ENCODE measurements around the gene PLA2G4C.
"Not testable (repeated sequence)": the region's sequence is repeated elsewhere in the genome, so short reads cannot be mapped to it uniquely, and the experiment has no call there.

The PLA2G4C gene

DNA sequence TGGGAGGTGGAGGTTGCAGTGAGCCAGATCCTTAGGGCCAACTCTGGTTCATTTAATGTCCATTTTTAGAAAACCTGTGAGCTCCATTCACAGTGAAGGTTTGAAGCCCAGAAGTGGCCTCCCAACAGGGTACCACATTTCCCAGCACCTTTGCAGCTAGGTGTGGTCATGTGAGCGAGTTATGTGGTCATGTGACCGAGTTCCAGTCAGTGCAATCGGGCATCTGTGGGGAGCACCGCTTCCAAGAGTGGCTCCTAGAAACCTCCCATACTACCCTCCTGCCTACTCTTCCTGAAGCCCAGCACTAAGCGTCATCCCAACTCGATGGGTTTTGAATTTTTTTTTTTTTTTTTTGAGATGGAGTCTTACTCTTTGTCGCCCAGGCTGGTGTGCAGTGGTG lies 663 bp upstream of the PLA2G4C start:
- no peak for DNase-seq (ENCODE audit: low read depth)

DNA sequence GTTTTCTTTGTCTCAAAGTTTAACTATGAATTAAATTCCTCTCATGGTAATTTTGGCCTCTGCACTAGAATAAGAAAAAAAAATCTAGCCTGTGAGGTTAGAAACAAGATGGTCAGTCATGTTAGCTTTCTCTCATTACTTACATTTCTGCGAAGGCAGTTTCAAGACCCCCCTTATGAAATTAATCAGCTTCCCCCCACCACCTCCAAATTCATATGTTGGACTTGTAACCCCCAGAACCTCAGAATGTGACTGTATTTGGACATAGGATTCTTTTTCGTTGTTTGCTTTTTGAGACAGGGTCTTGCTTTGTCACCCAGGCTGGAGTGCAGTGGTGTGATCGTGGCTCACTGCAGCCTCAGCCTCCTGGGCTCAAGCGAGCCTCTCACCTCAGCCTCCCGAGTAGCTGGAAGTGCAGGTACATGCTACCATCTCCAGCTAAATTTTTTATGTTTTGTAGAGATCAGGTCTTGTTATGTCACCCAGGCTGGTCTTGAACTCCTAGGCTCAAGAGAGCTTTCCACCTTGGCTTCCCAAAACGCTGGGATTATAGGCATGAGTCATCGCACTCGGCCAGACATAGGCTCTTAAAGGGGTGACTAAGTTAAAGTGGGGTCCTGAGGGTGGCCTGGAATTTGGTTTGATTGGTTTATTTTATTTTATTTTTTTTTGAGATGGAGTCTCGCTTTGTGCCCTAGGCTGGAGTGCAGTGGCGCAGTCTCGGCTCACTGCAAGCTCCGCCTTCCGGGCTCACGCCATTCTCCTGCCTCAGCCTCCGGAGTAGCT lies 1.4 kb downstream of the PLA2G4C start:
- DNase-seq (ENCODE audit: low read depth): no peak

DNA sequence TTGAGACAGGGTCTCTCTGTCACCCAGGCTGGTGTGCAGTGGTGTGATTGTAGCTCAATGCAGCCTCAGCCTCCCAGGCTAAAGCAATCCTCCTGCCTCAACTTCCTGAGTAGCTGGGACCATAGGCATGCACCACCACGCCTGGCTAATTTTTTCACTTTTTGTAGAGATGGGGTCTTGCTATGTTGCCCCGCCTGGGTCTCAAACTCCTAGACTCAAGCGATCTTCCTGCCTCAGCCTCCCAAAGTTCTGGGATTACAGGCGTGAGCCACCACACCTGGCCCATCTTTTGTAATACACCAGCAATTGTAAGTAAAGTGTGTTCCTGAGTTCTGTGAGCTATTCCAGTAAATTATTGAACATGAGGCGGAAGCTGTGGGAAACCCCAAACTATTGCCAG lies 6.7 kb downstream of the PLA2G4C start:
- no peak for DNase-seq (ENCODE audit: low read depth)

DNA sequence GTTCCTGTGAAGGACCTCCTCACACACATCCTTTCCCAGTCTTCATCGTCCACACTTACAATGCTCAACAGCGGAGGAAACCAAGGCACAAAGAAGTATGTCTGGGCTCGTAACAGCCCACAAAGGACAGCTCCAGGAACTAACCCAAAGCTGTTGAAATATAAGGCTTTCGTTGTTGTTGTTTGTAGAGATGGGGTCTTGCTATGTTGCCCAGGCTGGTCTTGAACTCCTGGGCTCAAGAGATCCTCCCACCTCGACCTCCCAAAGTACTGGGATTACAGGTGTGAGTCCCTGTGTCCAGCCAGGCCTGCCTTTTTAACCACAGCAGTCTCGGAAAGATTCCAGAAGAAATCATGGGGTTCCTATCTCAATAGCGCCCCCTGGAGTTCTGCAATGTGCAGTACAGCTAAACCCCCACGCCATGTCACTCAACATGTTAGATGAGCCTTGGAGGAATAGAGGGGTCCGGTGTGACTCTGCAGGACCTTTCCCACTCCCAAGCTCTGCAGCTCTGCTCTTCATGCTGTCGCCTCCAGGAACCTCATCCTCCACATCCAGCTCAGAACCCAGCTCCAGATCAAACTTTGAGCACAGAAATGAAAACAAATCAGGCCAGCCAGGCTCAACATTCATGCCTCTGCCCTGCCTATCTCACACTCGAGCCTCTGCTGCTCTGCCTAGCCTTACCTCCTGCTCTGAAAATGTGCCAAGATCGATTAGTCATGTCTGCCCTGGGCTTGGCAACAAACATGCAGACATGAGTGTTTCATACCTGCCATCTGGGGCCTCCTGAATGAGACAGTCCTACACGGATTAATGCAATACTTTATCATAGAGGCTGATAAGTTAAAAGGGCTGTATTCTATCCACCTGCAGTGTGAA lies 7.5 kb downstream of the PLA2G4C start:
- no peak for DNase-seq (ENCODE audit: low read depth)

DNA sequence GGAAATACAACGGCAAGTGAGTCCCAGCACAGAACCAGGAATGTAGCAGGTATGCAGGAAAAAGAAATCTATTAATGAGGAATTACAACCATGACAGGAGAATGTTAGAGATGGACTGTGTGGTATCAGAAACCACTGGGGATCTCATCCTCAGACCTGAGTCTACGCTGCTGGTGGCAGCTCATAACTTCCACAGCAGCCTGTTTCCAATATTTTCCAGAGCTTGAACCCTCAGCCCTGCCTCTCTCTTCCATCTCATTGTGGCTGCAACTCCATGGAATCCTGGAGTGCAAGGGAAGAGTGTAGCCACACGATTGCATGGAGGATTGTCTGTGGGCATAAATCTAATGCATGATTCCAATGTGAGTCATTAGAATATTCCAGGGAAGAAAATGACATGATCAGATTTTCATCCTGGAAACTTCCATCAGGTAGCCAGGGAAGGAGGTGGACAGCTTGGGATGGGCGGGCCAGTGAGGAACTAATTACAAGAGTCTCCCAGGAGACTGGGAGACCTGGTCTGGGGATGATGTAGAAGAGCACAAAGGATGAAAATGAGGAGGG lies 14.9 kb downstream of the PLA2G4C start:
- DNase-seq (ENCODE audit: low read depth): no peak

DNA sequence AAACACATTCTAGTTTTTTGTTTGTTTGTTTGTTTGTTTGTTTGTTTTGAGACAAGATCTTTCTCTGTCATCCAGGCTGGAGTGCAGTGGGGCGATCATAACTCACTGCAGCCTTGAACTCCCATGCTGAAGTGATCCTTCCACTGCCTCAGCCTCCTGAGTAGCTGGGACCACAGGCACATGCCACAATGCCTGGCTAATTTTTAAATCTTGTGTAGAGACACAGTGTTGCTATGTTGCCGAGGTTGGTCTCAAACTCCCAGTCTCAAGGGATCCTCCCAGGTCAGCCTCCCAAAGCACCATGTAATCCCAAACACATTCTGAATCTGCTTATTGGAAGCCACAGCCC lies 15.8 kb downstream of the PLA2G4C start:
- DNase-seq (ENCODE audit: low read depth): no peak

DNA sequence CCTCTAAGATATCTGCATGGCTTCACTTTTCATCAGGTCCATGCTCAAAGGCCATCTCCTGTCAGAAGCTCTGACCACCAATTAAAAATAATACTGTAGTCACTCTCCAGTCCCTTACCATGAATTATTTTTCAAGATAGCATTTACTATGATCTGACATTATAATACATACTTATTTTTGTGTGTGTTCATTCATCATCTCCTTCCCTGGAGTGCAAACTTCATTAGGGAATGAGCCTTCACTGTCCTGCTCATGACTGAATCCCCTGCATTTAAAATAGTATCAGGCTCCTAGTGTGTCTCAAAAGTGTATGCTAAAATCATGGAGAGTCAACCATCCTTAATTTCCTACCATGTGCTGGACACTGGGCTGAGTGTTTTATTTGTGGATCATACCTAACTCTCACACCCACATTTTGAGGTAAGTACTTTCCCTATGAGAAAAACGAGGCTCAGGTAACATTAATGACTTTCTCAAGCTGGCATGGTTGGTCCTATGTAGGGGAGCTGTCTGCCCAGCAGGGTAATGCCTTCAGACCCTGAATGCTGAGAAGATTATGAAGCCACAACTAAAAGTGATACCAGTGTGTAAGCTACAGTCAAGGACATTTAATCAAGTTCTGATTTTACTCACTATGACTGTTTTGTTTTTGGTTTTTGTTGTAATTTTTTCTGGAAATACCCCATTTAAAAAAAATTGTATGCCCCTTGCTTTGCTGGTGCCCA lies 16.3 kb downstream of the PLA2G4C start:
- DNase-seq (ENCODE audit: low read depth): no peak

DNA sequence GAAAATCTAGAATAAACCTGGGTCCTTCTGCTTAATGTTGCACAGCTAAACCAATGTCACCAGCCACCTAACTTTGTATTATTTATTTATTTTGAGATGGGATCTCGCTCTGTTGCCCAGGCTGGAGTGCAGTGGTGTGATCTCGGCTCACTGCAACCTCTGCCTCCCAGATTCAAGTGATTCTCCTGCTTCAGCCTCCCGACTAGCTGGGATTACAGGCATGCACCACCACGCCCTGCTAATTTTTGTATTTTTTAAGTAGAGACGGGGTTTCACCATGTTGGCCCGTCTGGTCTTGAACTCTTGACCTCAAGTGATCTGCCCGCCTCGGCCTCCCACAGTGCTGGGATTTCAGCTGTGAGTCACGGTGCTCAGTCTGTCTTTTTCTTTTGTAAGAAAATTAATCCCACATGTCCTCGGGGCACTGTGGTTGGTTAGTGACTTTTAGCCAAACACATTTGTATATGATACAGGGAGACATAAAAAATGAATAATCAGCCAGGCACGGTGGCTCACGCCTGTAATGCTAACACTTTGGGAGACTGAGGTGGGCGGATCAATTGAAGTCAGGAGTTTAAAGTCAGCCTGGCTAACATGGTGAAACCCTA lies 19.4 kb downstream of the PLA2G4C start:
- DNase-seq (ENCODE audit: low read depth): not testable (repeated sequence)

DNA sequence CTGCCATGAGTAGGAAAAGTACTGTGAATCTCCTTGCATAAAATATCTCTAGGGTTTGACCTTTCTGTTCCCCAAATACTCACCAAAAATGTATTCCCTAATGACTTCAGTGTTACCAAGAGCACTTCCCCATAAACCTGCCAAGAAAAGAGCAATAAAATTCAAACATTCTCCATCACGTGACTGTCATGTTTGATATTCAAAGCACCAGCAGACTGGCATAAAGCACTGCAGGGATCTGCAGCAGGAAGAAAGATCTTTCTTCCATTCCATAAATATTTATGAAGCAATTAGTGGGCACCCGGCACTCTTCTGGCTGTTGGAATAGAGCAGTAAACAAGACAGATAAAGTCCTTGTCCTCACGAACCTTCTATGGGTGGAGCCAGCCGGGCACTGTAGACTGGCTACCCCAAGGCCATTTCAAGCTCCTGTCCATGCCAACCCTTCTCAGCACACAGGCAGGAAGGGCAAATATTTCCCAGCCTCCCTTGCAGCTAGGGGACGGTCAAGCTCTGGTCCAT lies 20.3 kb downstream of the PLA2G4C start:
- DNase-seq (ENCODE audit: low read depth): no peak

DNA sequence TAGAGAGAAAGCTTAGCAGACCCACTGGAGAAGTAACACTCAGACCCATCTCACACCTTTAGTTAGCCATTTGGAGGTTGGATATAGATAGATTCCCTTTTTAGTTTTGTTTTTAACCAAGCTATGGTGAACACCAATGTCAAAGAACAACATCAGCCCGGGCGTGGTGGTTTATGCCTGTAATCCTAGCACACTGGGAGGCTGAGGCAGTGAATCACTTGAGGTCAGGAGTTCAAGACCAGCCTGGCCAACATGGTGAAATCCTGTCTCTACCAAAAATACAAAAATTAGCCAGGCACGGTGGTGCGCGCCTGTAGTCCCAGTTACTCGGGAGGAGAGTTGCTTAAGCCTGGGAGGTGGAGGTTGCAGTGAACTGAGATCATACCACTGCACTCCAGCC lies 21.6 kb downstream of the PLA2G4C start:
- not testable (repeated sequence) for DNase-seq (ENCODE audit: low read depth)

DNA sequence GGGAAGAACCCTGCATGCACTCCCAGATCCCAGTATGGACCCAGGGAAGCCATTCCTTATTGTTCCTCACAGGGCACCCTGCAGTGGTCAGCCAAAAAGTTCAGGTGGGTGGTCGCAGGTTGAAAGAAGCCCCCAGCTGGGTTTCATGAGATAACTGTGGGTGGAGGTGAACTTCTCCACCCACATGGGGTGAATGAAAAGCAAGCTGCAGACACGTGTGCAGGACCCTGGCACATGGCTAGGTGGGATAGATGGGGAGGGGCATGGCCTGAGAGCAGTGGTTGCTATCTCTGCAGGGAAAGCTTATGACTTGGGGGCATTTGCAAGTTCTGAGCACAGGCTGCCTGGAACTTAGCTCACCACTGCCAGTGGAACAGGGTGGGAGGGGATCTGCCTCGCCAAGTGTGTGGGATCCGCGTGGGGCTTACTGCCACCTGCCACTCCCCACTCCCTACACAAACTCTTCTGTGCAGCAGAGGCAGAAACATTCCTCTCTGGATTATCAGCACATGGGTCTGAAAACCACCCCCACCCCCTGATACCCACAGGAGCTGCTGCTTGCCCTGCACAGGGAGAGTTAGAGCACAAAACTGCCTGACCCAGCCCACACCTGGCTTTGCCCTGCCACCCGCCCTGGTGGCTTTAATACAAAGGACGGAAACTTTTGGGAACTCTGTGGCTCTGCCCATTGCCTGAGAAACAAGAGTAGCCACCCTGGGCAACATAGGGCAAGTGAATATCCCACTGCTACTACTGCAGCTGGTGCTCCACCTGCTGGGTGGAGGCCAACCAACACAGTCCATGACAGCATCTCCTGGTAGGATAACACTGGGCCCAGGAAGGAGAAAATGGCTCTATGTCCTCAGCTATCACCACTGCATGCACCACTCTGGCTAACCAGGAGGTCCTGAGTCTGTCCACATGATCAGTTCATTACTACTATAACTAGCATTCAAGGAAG lies 24.4 kb downstream of the PLA2G4C start:
- DNase-seq (ENCODE audit: low read depth): no peak

DNA sequence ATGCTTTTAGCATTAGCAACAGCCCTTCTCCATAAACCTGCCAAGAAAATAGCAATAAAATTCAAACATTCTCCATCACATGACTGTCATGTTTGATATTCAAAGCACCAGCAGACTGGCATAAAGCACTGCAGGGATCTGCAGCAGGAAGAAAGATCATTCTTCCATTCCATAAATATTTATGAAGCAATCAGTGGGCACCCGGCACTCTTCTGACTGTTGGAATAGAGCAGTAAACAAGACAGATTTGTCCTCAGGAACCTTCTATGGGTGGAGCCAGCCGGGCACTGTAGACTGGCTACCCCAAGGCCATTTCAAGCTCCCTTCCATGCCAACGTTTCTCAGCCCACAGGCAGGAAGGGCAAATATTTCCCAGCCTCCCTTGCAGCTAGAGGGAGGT lies 25.5 kb downstream of the PLA2G4C start:
- no peak for DNase-seq (ENCODE audit: low read depth)

DNA sequence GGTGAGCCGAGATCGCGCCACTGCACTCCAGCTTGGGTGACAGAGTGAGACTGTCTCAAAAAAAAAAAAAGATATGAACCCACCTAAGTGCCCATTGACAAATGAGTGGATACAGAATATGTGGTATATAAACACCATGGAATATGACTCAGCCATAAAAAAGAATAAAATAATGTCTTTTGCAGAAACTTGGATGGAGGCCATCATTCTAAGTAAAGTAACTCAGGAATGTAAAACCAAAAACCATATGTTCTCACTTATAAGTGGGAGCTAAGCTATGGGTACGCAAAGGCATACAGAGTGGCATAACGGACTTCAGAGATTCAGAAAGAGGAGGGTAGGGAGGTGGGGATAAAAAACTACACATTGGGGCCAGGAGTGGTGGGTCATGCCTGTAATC lies 29.5 kb downstream of the PLA2G4C start:
- no peak for DNase-seq (ENCODE audit: low read depth)

DNA sequence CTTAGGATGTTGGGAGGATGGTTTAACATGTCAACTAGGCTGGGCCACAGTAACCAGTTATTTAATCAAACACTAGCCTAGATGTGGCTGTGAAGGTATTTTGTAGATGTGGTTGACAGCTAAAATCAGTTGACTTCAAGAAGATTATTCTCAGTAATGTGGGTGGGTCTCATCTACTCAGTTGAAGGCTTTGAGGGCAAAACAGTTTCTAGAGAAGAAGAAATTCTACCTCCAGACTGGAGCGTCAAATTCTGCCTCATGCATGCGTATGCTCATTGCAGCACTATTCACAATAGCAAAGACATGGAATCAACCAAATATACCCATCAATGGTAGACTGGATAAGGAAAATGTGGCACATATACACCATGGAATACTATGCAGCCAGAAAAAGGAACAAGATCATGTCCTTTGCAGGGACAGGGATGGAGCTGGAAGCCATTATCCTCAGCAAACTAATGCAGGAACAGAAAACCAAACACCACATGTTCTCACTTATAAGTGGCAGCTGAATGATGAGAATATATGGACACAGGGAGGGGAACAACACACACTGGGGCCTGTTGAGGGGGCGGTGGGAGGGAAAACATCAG lies 40.3 kb downstream of the PLA2G4C start:
- not testable (repeated sequence) for DNase-seq (ENCODE audit: low read depth)

DNA sequence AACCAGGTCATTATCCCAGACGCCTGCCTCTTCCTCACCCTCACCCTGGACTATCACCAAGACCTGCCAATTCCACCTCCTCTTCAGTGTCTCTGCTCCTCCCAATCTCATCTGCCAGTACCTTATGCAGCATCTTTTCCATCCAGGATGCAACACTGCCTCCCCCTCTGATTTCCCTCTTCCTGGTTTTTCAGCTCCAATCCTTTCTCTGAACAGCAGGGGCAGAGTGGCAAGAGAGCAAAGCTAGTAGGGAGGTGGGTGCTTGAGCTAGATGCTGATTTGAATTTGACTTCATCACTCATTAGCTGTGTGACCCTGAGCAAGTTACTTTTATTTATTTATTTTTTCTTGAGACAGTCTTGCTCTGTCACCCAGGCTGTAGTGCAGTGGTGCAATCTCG lies 41.2 kb downstream of the PLA2G4C start:
- DNase-seq (ENCODE audit: low read depth): no peak

DNA sequence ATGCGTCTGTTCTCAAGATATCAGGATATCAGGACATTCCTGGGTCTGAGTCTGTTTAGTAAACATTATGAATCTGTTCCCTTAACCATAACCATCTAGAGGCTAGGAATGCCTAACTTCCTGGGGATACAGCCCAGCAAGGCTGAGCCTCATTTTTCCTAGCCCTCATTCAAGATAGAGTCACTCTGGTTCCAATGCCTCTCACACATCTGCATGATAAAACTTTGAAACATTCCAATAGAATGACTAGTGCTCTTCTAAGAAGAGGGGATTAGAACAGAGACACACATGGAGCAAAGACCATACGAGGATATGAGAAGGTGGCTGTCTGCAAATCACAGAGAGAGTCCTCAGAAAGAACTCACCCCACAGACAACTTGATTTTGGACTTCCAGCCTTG lies 46.1 kb downstream of the PLA2G4C start:
- no peak for DNase-seq (ENCODE audit: low read depth)

DNA sequence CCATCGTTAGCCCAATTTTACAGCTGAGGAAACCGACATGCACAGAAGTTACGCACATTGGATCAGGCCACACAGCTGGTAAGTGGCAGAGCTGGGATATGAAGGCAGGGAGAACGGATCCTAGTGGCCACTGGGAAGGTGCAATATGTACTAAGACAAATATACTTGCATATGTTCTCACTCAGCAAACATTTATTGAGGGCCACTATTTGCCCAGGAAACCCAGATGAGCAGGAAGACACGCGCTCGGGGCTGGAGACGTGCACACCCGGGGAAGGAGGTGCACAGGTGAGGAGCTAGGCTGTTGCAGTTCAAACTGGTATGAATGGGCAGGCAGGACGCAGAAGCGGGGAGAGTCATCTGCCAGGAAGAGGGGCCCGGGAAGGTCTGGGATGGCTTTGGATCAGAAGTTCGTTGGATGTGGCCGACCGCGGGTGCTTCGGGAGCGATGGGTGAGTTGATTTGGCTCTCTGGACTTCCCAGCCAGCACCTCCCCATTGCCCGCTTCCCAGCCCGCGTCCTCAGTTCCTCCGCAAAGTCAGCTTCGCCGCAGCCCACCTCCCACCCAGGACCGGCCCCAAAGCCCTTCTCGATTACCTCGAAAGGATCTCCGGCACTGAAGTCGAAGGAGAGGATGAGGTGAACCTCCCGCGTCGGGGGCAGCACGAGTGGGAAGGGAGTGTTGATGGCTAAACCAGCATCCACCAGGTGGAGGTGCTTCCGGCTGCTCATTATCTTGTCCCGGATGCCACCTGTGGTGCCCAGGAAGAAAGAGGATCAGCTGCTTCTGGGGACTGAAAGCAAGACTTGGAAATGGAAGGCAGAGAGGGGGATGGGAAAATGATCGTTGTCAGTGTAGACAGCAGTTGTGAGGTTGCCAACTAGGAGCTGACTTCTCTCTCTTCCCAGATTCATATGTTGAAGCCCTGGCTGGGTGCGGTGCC lies 48.9 kb downstream of the PLA2G4C start:
- no peak for DNase-seq (ENCODE audit: low read depth)

DNA sequence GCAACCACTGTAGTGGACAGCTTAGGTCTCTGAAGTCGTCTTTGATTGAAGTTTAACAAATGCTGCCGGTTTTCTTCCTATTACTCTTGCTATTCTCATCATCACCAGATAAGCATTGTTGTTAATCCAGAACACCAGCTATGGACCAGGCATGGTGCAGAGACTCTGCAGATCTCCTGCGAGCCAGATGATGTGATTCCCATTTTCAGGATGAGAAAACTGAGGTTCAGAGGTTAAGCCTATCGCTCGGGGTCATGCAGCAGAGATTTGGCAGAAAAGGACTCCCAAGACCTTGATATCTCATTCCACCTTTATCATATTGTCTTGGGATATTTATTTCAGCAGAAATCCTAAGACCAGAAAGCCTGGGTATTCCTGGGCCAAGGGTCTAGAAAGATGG lies 50.2 kb downstream of the PLA2G4C start:
- no peak for DNase-seq (ENCODE audit: low read depth)

DNA sequence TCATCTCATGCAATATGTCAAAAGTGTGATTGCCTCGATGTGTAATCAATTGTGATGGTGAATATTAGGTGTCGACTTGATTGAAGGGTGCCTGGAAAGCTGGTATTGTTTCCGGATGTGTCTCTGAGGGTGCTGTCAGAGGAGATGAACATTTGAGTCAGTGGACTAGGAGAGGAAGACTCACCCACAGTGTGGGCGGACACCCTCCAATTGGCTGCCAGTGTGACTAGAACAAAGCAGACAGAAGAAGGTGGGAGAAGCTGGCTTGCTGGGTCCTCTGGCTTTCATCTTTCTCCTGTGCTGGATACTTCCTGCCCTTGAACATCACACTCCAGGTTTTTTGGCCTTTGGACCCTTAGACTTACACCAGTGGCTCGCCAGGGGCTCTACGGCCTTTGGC lies 51.3 kb downstream of the PLA2G4C start:
- no peak for DNase-seq (ENCODE audit: low read depth)

Measured in activated T-cell treated with anti-CD3 and anti-CD28 coated beads for 48 hours (primary cell).